Measurements from ENCODE around the gene RUSF1.

GRCh38 chr16:31542763-31543162, 34.6 kb upstream of the RUSF1 start:
- TF ChIP-seq GATA2 (IDR thresholded peaks at IDR 0.05; ENCODE audit: low read depth, low read length) = no peak
- TF ChIP-seq GATA3 (IDR thresholded peaks at IDR 0.05; ENCODE audit: low read depth, low read length) = no peak
